22Rv1 (cell line): Measurements from ENCODE around the gene BCAS1.

Experiments used
- CTCF ChIP-seq: fragments of 450-650 bp; IDR thresholded peaks from 2 replicates; pipeline ENCODE4 v1.5.1; 2017; ENCODE audit warnings: mild to moderate bottlenecking
- ZFX ChIP-seq: fragments of 450-650 bp; IDR thresholded peaks from 2 replicates; pipeline ENCODE4 v1.6.1; 2017; ENCODE audit warnings: antibody characterized with exemption, borderline replicate concordance

- no peak for TF ChIP-seq CTCF
- TF ChIP-seq ZFX, result no peak
Measured at GRCh38 chr20:54002056-54002575, 68.3 kb downstream of the BCAS1 start.
